ENCODE measurements around the gene MAP1LC3B2. TPM values are rescaled to one million over a fixed set of nuclear protein-coding genes. Genes with fewer than 3 reads are reported as not detected.
A peak's percentile ranks its signal among the peaks of the same experiment; 100 is the strongest.

The MAP1LC3B2 gene
- polyA plus RNA-seq, 6 donors from 2014 or later, result 3.2 to 12.2 (median 6.3) TPM

- Mint-ChIP-seq H3K27me3 (no peaks in the 10 kb centered on the region), H3K9me3 (peaks cover 0 to 7% (median 0%) of the 10 kb centered on the region in 7 donors), H3K4me3 (peak overlapping the region in 4 of 8 donors; percentile 29 to 78 (median 68)), H3K4me1 (peaks cover 36 to 62% (median 56%) of the 10 kb centered on the region in 3 donors), H3K36me3 (no peaks in the 10 kb centered on the region), H3K27ac (peak overlapping the region in 5 of 6 donors; percentile 22 to 91 (median 78))
- ATAC-seq (ENCODE audit: low read depth in 2 of 2) (no peak), DNase-seq (no peak)
These were observed 36.0 kb downstream of the MAP1LC3B2 start for GRCh38 chr12:116595186-116595585.

DNA sequence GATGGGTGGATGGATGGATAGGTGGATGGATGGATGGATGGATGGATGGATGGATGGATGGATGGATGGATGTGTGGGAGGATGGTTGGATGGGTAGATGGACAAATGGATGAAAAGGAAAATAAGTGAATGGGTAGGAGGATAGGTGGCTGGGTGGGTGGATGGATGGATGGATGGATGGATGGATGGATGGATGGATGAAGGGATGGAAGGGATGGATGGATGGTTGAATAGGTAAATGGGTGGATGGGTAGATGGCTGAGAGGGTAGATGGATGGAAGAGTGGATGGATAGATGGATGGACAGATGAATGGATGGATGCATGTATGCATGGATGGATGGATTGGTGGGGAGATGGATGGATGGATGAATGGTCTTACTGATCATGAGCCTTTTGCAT lies 36.5 kb downstream of the MAP1LC3B2 start:
- H3K27ac Mint-ChIP-seq, result peak overlapping the region in 5 of 6 donors; percentile 22 to 91 (median 79)
- H3K4me1 Mint-ChIP-seq, result peaks cover 36 to 60% (median 56%) of the 10 kb centered on the region in 3 donors
- no peaks in the 10 kb centered on the region for H3K27me3 Mint-ChIP-seq
- peak overlapping the region in 6 of 8 donors; percentile 7 to 68 (median 48) for H3K4me3 Mint-ChIP-seq
- no peaks in the 10 kb centered on the region for H3K36me3 Mint-ChIP-seq
- H3K9me3 Mint-ChIP-seq, result peaks cover 0 to 7% (median 0%) of the 10 kb centered on the region in 7 donors
- DNase-seq, result no peak
- ATAC-seq (ENCODE audit: low read depth in 2 of 2), result no peak

- Mint-ChIP-seq H3K9me3 (peaks cover 0 to 7% (median 0%) of the 10 kb centered on the region in 7 donors), H3K27me3 (peaks cover 0 to 8% (median 4%) of the 10 kb centered on the region in 3 donors), H3K4me1 (peaks cover 25 to 45% (median 44%) of the 10 kb centered on the region in 3 donors), H3K36me3 (no peaks in the 10 kb centered on the region), H3K4me3 (no peak overlapping the region), H3K27ac (peak overlapping the region in 1 of 6 donors; percentile 80)
- no peak for DNase-seq
- no peak for ATAC-seq (ENCODE audit: low read depth in 2 of 2)
These were observed 38.7 kb downstream of the MAP1LC3B2 start for GRCh38 chr12:116597886-116598285.

DNA sequence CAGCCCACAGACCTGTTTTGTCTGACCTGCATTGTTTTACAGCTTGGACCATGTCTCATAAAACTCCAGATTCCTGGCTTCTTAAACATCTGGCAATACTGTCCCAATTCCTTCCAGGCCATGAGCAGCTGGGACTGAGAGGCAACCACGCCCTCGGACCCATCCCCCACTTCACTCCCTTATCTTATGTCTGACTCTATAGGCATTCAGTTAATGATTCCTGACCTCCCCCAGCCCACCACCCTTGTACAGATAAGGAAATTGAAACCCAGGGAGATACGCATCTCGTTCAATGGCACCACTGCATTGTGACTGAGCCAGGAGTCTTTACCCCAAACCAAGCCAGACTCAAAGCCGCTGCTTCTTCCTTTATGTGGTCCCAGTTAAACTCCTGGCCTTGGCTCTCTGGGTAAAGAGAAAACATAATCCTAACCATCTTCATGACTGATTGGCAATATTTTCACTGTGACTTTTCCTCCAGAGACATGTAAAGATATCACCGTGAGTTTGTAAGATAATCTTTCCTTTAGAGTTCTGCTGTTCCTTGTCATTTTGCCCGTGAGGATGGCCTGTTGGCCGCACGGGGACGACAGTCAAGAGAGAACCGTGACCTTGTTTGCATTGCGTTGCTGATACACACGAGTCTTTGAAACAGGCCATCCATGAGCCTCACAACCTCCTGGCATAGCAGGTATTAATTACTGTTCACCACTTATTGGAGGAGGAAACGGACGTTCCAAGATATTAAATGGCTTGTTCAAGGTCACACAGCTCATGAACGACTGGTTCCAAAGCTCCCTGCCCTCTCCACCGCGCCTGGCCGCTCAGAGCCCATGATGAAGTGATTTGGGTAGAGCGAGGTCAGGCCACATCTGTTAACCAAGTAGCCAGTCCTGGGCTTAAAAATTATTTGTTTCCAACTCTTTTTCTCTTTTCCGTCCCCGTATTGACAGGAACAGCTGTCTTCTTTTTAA lies 39.4 kb downstream of the MAP1LC3B2 start:
- ATAC-seq (ENCODE audit: low read depth in 2 of 2) (no peak), DNase-seq (no peak)
- H3K4me1 Mint-ChIP-seq, result peaks cover 24 to 43% (median 42%) of the 10 kb centered on the region in 3 donors
- peaks cover 0 to 8% (median 4%) of the 10 kb centered on the region in 3 donors for H3K27me3 Mint-ChIP-seq
- H3K4me3 Mint-ChIP-seq, result peak overlapping the region in 3 of 8 donors; percentile 5 to 55 (median 40)
- H3K9me3 Mint-ChIP-seq, result peaks cover 0 to 7% (median 0%) of the 10 kb centered on the region in 7 donors
- no peaks in the 10 kb centered on the region for H3K36me3 Mint-ChIP-seq
- peak overlapping the region in 4 of 6 donors; percentile 54 to 87 (median 76) for H3K27ac Mint-ChIP-seq

- H3K27ac Mint-ChIP-seq, result peak overlapping the region in 4 of 6 donors; percentile 54 to 87 (median 76)
- H3K4me1 Mint-ChIP-seq, result peaks cover 18 to 37% (median 35%) of the 10 kb centered on the region in 3 donors
- no peaks in the 10 kb centered on the region for H3K36me3 Mint-ChIP-seq
- DNase-seq (peak; percentile 53), ATAC-seq (ENCODE audit: low read depth in 2 of 2) (peak; percentile 76 to 85)
- peak overlapping the region in 6 of 8 donors; percentile 12 to 73 (median 52) for H3K4me3 Mint-ChIP-seq
- H3K27me3 Mint-ChIP-seq, result peaks cover 0 to 10% (median 4%) of the 10 kb centered on the region in 3 donors
- H3K9me3 Mint-ChIP-seq, result peaks cover 0 to 7% (median 0%) of the 10 kb centered on the region in 7 donors
These were observed 40.3 kb downstream of the MAP1LC3B2 start for GRCh38 chr12:116599285-116600136.

GRCh38 chr12:116600959-116601918 lies 42.1 kb downstream of the MAP1LC3B2 start:
- no peak for ATAC-seq (ENCODE audit: low read depth in 2 of 2)
- Mint-ChIP-seq H3K4me3 (no peak overlapping the region), H3K27ac (no peak overlapping the region), H3K36me3 (peaks cover 0 to under 1% of the 10 kb centered on the region in 2 donors), H3K4me1 (peaks cover 14 to 35% (median 31%) of the 10 kb centered on the region in 3 donors), H3K9me3 (peaks cover 0 to 2% (median 0%) of the 10 kb centered on the region in 7 donors), H3K27me3 (peaks cover 0 to 14% (median 4%) of the 10 kb centered on the region in 3 donors)
- DNase-seq, result no peak

GRCh38 chr12:116601933-116602810 lies 43.0 kb downstream of the MAP1LC3B2 start:
- no peak for DNase-seq
- Mint-ChIP-seq H3K27me3 (peaks cover 0 to 14% (median 4%) of the 10 kb centered on the region in 3 donors), H3K36me3 (peaks cover 0 to 4% of the 10 kb centered on the region in 2 donors), H3K4me1 (peaks cover 14 to 35% (median 31%) of the 10 kb centered on the region in 3 donors), H3K27ac (no peak overlapping the region), H3K9me3 (peaks cover 0 to 2% (median 0%) of the 10 kb centered on the region in 7 donors), H3K4me3 (no peak overlapping the region)
- ATAC-seq (ENCODE audit: low read depth in 2 of 2), result no peak

- ATAC-seq (ENCODE audit: low read depth in 2 of 2) (no peak), DNase-seq (no peak)
- Mint-ChIP-seq H3K27me3 (peaks cover 0 to 14% (median 4%) of the 10 kb centered on the region in 3 donors), H3K9me3 (peaks cover 0 to 2% (median 0%) of the 10 kb centered on the region in 7 donors), H3K4me3 (no peak overlapping the region), H3K4me1 (peaks cover 14 to 26% (median 26%) of the 10 kb centered on the region in 3 donors), H3K36me3 (peaks cover 0 to 4% of the 10 kb centered on the region in 2 donors), H3K27ac (no peak overlapping the region)
These were observed 44.5 kb downstream of the MAP1LC3B2 start for GRCh38 chr12:116603546-116604177.

GRCh38 chr12:116604178-116604895 lies 45.2 kb downstream of the MAP1LC3B2 start:
- peaks cover 0 to 14% (median 4%) of the 10 kb centered on the region in 3 donors for H3K27me3 Mint-ChIP-seq
- peaks cover 0 to 4% of the 10 kb centered on the region in 2 donors for H3K36me3 Mint-ChIP-seq
- H3K4me3 Mint-ChIP-seq, result no peak overlapping the region
- H3K9me3 Mint-ChIP-seq, result peaks cover 0 to 2% (median 0%) of the 10 kb centered on the region in 7 donors
- H3K4me1 Mint-ChIP-seq, result peaks cover 10 to 24% (median 22%) of the 10 kb centered on the region in 3 donors
- ATAC-seq (ENCODE audit: low read depth in 2 of 2) (no peak), DNase-seq (no peak)
- peak overlapping the region in 1 of 6 donors; percentile 82 for H3K27ac Mint-ChIP-seq

GRCh38 chr12:116604951-116605641 lies 45.9 kb downstream of the MAP1LC3B2 start:
- DNase-seq (no peak), ATAC-seq (ENCODE audit: low read depth in 2 of 2) (no peak)
- H3K36me3 Mint-ChIP-seq, result peaks cover 0 to 4% of the 10 kb centered on the region in 2 donors
- H3K27me3 Mint-ChIP-seq, result peaks cover 0 to 14% (median 4%) of the 10 kb centered on the region in 3 donors
- H3K27ac Mint-ChIP-seq, result peak overlapping the region in 2 of 6 donors; percentile 42 to 82
- H3K4me1 Mint-ChIP-seq, result peaks cover 14 to 23% (median 21%) of the 10 kb centered on the region in 3 donors
- peak overlapping the region in 2 of 8 donors; percentile 46 to 64 for H3K4me3 Mint-ChIP-seq
- H3K9me3 Mint-ChIP-seq, result peaks cover 0 to 2% (median 0%) of the 10 kb centered on the region in 7 donors

All from naive B cell (primary cell).